ENCODE data around the gene MAD1L1. TPM values are rescaled to one million over a fixed set of nuclear protein-coding genes. Genes with fewer than 3 reads are reported as not detected.
"Not testable (repeated sequence)": the region's sequence is repeated elsewhere in the genome, so short reads cannot be mapped to it uniquely, and the experiment has no call there.

MAD1L1 gene
- total and polyA plus RNA-seq, 3 experiments from 2014 or later: 43.6 to 185 (median 47.3) TPM

DNA sequence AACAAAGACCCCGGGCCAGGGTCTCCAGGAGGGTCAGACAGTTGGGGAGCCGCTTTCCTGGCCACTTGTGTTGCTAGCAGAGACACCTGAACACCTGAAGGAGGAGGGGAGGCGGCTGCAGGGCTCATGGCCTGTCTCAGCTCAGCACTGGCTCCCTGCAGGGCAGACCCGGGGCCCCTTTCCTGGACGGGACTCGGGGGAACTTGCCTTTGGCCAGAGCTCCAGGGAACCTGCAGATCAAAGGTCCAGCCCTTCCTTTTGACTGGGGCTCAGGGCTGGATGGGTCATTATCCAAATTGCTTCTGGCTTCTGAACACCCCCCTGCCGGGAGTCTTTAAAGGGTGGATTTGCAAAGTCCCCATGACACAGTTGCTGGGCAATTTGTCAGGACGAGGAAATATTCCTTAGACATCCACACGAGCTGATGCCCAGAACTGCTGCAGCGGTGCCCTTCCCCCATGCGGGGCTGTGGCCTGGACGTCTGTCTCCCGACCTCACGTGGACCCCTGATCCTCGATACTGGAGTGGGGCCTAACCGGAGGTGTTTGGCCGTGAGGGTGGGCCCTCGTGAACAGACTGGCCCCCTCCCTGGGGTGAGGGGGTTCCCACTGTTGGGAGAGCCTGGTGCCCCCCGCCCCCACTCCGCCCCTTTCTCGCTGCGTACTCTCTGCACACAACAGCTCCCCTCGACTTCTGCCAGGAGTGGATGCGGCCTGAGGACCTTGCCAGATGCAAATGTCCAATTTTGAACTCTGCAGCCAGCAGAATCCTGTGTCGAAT, 368.4 kb downstream of the MAD1L1 start:
- Histone ChIP-seq H3K4me1 (ENCODE audit: insufficient read depth, low read length) (no peaks in the 10 kb centered on the region), H3K27me3 (ENCODE audit: insufficient read depth, low read length, poor library complexity, severe bottlenecking) (no peaks in the 10 kb centered on the region), H3K4me3 (ENCODE audit: low read length) (no peak overlapping the region), H3K36me3 (ENCODE audit: insufficient read depth, low read length) (no peaks in the 10 kb centered on the region), H3K9me3 (ENCODE audit: low read length) (no peaks in the 10 kb centered on the region), H3K27ac (ENCODE audit: low read depth, low read length) (no peak overlapping the region)
- H3K36me3 Mint-ChIP-seq: peaks cover 0 to 22% (median 0%) of the 10 kb centered on the region in 3 donors
- POLR2A ChIA-PET: no interaction called here
- H3K27me3 Mint-ChIP-seq: no peaks in the 10 kb centered on the region
- CTCF ChIA-PET: no interaction called here
- no peaks in the 10 kb centered on the region for H3K9me3 Mint-ChIP-seq
- H3K4me1 Mint-ChIP-seq: peaks cover 5 to 40% (median 8%) of the 10 kb centered on the region in 3 donors
- no peak for DNase-seq
- H3K4me3 Mint-ChIP-seq: no peak overlapping the region
- H3K27ac Mint-ChIP-seq: no peak overlapping the region

- Histone ChIP-seq H3K9me3 (ENCODE audit: low read length) (no peaks in the 10 kb centered on the region), H3K27me3 (ENCODE audit: insufficient read depth, low read length, poor library complexity, severe bottlenecking) (no peaks in the 10 kb centered on the region), H3K27ac (ENCODE audit: low read depth, low read length) (no peak overlapping the region), H3K4me3 (ENCODE audit: low read length) (no peak overlapping the region), H3K4me1 (ENCODE audit: insufficient read depth, low read length) (no peaks in the 10 kb centered on the region), H3K36me3 (ENCODE audit: insufficient read depth, low read length) (no peaks in the 10 kb centered on the region)
- Mint-ChIP-seq H3K27ac (no peak overlapping the region), H3K36me3 (peaks cover 0 to 22% (median 0%) of the 10 kb centered on the region in 3 donors), H3K4me3 (no peak overlapping the region), H3K4me1 (peaks cover 5 to 41% (median 8%) of the 10 kb centered on the region in 3 donors), H3K27me3 (no peaks in the 10 kb centered on the region), H3K9me3 (no peaks in the 10 kb centered on the region)
- ChIA-PET POLR2A (no interaction called here), CTCF (no interaction called here)
- no peak for DNase-seq
Measured at GRCh38 chr7:1863091-1863900, 369.4 kb downstream of the MAD1L1 start.

GRCh38 chr7:1862560-1862959, 370.2 kb downstream of the MAD1L1 start:
- H3K4me1 Mint-ChIP-seq: peaks cover 5 to 41% (median 8%) of the 10 kb centered on the region in 3 donors
- no peak overlapping the region for H3K4me3 ChIP-seq (ENCODE audit: low read length)
- ChIA-PET POLR2A (interaction anchor here (0.6 kb wide), 1 partner anchor 27 kb away, joined by 5 read pairs; no protein-coding TSS in a partner anchor), CTCF (no interaction called here)
- no peaks in the 10 kb centered on the region for H3K9me3 Mint-ChIP-seq
- peak overlapping the region in 1 of 8 donors; percentile 23 for H3K27ac Mint-ChIP-seq
- peaks cover 0 to 21% (median 0%) of the 10 kb centered on the region in 3 donors for H3K36me3 Mint-ChIP-seq
- DNase-seq: no peak
- H3K4me1 ChIP-seq (ENCODE audit: insufficient read depth, low read length): no peaks in the 10 kb centered on the region
- H3K9me3 ChIP-seq (ENCODE audit: low read length): no peaks in the 10 kb centered on the region
- no peak overlapping the region for H3K27ac ChIP-seq (ENCODE audit: low read depth, low read length)
- H3K27me3 ChIP-seq (ENCODE audit: insufficient read depth, low read length, poor library complexity, severe bottlenecking): no peaks in the 10 kb centered on the region
- H3K27me3 Mint-ChIP-seq: no peaks in the 10 kb centered on the region
- no peak overlapping the region for H3K4me3 Mint-ChIP-seq
- no peaks in the 10 kb centered on the region for H3K36me3 ChIP-seq (ENCODE audit: insufficient read depth, low read length)

- H3K4me1 ChIP-seq (ENCODE audit: insufficient read depth, low read length): no peaks in the 10 kb centered on the region
- H3K36me3 ChIP-seq (ENCODE audit: insufficient read depth, low read length): no peaks in the 10 kb centered on the region
- H3K9me3 ChIP-seq (ENCODE audit: low read length): no peaks in the 10 kb centered on the region
- DNase-seq: no peak
- peaks cover 0 to 15% (median 0%) of the 10 kb centered on the region in 3 donors for H3K36me3 Mint-ChIP-seq
- H3K27me3 Mint-ChIP-seq: no peaks in the 10 kb centered on the region
- H3K27me3 ChIP-seq (ENCODE audit: insufficient read depth, low read length, poor library complexity, severe bottlenecking): no peaks in the 10 kb centered on the region
- no peak overlapping the region for H3K27ac Mint-ChIP-seq
- H3K4me1 Mint-ChIP-seq: peaks cover 5 to 37% (median 5%) of the 10 kb centered on the region in 3 donors
- ChIA-PET CTCF (no interaction called here), POLR2A (interaction anchor here (0.6 kb wide), 1 partner anchor 28 kb away, joined by 5 read pairs; no protein-coding TSS in a partner anchor)
- H3K27ac ChIP-seq (ENCODE audit: low read depth, low read length): no peak overlapping the region
- H3K4me3 Mint-ChIP-seq: no peak overlapping the region
- no peak overlapping the region for H3K4me3 ChIP-seq (ENCODE audit: low read length)
- H3K9me3 Mint-ChIP-seq: no peaks in the 10 kb centered on the region
Measured at GRCh38 chr7:1861799-1862458, 370.8 kb downstream of the MAD1L1 start.

DNA sequence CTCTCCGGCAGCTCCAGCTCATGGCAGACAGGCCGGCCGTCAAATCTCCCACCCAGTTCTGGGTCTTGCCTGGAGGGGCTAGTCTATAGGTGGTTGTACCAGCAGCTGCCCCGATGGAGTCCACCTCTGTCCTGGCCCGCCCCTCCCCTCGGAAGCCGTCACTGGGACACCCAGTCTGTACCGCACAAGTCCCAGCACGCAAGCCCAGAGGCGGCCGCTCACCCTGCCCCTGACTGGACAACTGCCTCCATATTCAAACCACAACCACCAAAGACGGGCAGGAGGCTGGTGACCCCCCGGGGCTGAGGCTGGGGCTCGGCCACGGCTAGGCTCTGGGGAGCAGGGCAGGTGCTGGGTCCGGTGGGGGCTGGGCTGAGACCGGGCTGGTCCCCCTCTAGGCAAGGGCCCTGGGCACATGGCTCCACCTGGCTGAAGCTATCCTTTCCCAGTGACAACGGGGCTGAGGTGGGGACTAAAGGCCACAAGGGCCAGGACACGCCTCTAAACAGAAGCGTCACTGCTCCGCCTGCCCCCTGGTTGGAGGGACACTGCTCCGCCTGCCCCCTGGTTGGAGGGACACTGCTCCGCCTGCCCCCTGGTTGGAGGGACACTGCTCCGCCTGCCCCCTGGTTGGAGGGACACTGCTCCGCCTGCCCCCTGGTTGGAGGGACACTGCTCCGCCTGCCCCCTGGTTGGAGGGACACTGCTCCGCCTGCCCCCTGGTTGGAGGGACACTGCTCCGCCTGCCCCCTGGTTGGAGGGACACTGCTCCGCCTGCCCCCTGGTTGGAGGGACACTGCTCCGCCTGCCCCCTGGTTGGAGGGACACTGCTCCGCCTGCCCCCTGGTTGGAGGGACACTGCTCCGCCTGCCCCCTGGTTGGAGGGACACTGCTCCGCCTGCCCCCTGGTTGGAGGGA, 371.6 kb downstream of the MAD1L1 start:
- H3K27ac Mint-ChIP-seq; H3K4me1 ChIP-seq (ENCODE audit: insufficient read depth, low read length); H3K36me3 Mint-ChIP-seq; H3K9me3 ChIP-seq (ENCODE audit: low read length); H3K4me3 Mint-ChIP-seq; CTCF ChIA-PET; H3K36me3 ChIP-seq (ENCODE audit: insufficient read depth, low read length); H3K27me3 ChIP-seq (ENCODE audit: insufficient read depth, low read length, poor library complexity, severe bottlenecking); H3K27me3 Mint-ChIP-seq; POLR2A ChIA-PET; H3K27ac ChIP-seq (ENCODE audit: low read depth, low read length); DNase-seq; H3K9me3 Mint-ChIP-seq; H3K4me3 ChIP-seq (ENCODE audit: low read length): not testable (repeated sequence)
- H3K4me1 Mint-ChIP-seq: peaks cover 2 to 31% (median 5%) of the 10 kb centered on the region in 3 donors

DNA sequence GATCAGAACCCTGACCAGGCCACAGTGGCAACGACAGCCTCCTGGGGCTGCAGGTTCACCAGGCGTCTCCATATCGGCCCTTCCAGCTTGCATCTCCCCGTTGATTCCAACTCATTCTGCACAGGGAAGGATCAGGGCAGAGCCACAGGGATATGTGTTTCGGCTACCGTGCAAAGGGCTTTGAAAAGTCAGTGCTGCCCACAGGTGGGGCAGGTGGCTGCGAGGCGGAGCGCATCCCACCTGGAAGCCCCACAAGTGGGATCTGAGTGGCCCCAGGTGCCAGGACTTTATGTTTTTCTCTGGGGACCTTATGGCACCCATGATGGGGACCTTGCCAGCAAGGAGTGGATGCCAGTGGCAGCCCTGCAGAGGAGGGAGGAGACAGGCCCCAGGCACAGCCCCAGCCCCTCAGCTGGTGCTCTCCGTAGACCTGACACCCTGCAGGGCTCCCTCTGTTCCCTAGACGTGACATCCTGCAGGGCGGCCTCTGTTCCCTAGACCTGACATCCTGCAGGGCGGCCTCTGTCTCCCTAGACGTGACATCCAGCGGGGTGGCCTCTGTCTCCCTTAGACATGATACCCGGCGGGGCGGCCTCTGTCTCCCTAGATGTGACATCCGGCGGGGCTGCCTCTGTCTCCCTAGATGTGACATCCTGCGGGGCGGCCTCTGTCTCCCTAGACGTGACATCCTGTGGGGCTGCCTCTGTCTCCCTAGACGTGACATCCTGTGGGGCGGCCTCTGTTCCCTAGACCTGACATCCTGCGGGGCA, 373.3 kb downstream of the MAD1L1 start:
- no peak overlapping the region for H3K4me3 Mint-ChIP-seq
- no peaks in the 10 kb centered on the region for H3K36me3 ChIP-seq (ENCODE audit: insufficient read depth, low read length)
- DNase-seq: peak in 1 of 5 donors; percentile 38
- H3K9me3 ChIP-seq (ENCODE audit: low read length): no peaks in the 10 kb centered on the region
- peaks cover 0 to 2% (median 0%) of the 10 kb centered on the region in 5 donors for H3K9me3 Mint-ChIP-seq
- H3K4me1 ChIP-seq (ENCODE audit: insufficient read depth, low read length): peaks cover 17% of the 10 kb centered on the region
- POLR2A ChIA-PET: no interaction called here
- no peak overlapping the region for H3K27ac Mint-ChIP-seq
- no peak overlapping the region for H3K4me3 ChIP-seq (ENCODE audit: low read length)
- H3K27me3 ChIP-seq (ENCODE audit: insufficient read depth, low read length, poor library complexity, severe bottlenecking): no peaks in the 10 kb centered on the region
- peaks cover 0 to 2% of the 10 kb centered on the region in 2 donors for H3K27me3 Mint-ChIP-seq
- CTCF ChIA-PET: no interaction called here
- H3K4me1 Mint-ChIP-seq: peaks cover 15 to 39% (median 17%) of the 10 kb centered on the region in 3 donors
- no peak overlapping the region for H3K27ac ChIP-seq (ENCODE audit: low read depth, low read length)
- peaks cover 0 to 11% (median 0%) of the 10 kb centered on the region in 3 donors for H3K36me3 Mint-ChIP-seq
